ENCODE results near the gene ILDR1.
"Not testable (repeated sequence)": the region's sequence is repeated elsewhere in the genome, so short reads cannot be mapped to it uniquely, and the experiment has no call there.

ILDR1 gene

GRCh38 chr3:122055215-122055614 lies 33.2 kb upstream of the ILDR1 start, which contains the start of gene CD86:
Gene CD86 (plus strand): TSS chr3:122055362. CDS start chr3:122055490, 128 bp downstream.
- Histone ChIP-seq H3K36me3 (ENCODE audit: insufficient read depth, low read length) (no peaks in the 10 kb centered on the region), H3K4me3 (ENCODE audit: low read depth in 1 of 2, low read length in 2 of 2) (no peak within 1 kb of the TSS), H3K4me2 (ENCODE audit: insufficient read depth, low read length) (no peak within 1 kb of the TSS), H4K20me1 (ENCODE audit: insufficient read depth, low read length) (no peaks in the 10 kb centered on the region), H3K27ac (ENCODE audit: low read length) (no peak within 1 kb of the TSS), H3K79me2 (ENCODE audit: insufficient read depth, low read length) (no peaks in the 10 kb centered on the region), H3K9me3 (ENCODE audit: insufficient read depth, low read length, severe bottlenecking) (no peaks in the 10 kb centered on the region), H2AFZ (ENCODE audit: low read depth, low read length) (no peak within 1 kb of the TSS), H3K9ac (ENCODE audit: low read depth, low read length) (no peak within 1 kb of the TSS), H3K27me3 (ENCODE audit: insufficient read depth, low read length, poor library complexity) (no peaks in the 10 kb centered on the region), H3K4me1 (ENCODE audit: insufficient read depth, low read length) (no peaks in the 10 kb centered on the region)
- TF ChIP-seq CTCF (IDR thresholded peaks at IDR 0.05; ENCODE audit: borderline replicate concordance, extremely low read depth, low read length, poor library complexity, severe bottlenecking) (no peak), EZH2 (IDR thresholded peaks at IDR 0.05; ENCODE audit: borderline replicate concordance, low read depth, low read length, severe bottlenecking) (no peak)
- no peak for DNase-seq
- ATAC-seq (ENCODE audit: insufficient read depth, low read depth), result no peak

DNA sequence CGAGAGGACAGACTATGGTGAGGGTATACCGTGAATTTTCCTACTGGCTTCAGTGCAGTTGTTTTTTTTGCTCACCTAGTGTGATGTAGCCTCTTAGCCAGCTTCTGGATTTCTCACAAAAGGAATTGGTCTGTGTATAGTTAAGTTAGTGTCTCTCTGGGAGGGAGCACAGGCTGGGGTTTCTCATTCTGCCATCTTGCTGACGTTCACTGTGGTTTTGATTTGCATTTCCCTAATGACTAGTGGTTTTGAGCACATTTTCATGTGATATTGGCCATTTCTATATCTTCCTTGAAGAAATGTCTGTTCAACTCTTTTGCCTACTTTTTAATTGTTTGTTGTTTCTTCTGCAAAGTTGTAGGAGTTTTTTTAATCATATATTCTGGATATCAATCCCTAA lies 30.9 kb upstream of the ILDR1 start:
- ATAC-seq (ENCODE audit: insufficient read depth, low read depth), result no peak
- Histone ChIP-seq H3K36me3 (ENCODE audit: insufficient read depth, low read length) (no peaks in the 10 kb centered on the region), H4K20me1 (ENCODE audit: insufficient read depth, low read length) (no peaks in the 10 kb centered on the region), H3K79me2 (ENCODE audit: insufficient read depth, low read length) (no peaks in the 10 kb centered on the region), H3K4me2 (ENCODE audit: insufficient read depth, low read length) (no peak overlapping the region), H3K27ac (ENCODE audit: low read length) (no peak overlapping the region), H2AFZ (ENCODE audit: low read depth, low read length) (no peak overlapping the region), H3K4me1 (ENCODE audit: insufficient read depth, low read length) (no peaks in the 10 kb centered on the region), H3K27me3 (ENCODE audit: insufficient read depth, low read length, poor library complexity) (no peaks in the 10 kb centered on the region), H3K9ac (ENCODE audit: low read depth, low read length) (no peak overlapping the region), H3K4me3 (ENCODE audit: low read depth in 1 of 2, low read length in 2 of 2) (no peak overlapping the region), H3K9me3 (ENCODE audit: insufficient read depth, low read length, severe bottlenecking) (no peaks in the 10 kb centered on the region)
- no peak for DNase-seq
- no peak for TF ChIP-seq CTCF (IDR thresholded peaks at IDR 0.05; ENCODE audit: borderline replicate concordance, extremely low read depth, low read length, poor library complexity, severe bottlenecking)
- TF ChIP-seq EZH2 (IDR thresholded peaks at IDR 0.05; ENCODE audit: borderline replicate concordance, low read depth, low read length, severe bottlenecking), result no peak

DNA sequence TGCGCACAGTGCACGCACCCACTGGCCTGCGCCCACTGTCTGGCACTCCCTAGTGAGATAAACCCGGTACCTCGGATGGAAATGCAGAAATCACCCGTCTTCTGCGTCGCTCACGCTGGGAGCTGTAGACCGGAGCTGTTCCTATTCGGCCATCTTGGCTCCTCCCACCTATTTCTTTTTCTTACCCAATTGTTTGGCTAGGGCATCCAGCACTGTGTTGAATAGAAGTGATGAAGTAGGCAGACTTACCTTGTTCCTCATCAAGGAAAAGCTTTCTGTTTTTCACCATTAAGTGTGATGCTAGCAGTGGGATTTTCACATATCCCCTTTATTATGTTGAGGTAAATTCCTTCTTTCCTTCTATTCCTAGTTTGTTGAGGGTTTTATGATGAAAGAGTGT lies 25.7 kb upstream of the ILDR1 start:
- H3K9ac ChIP-seq (ENCODE audit: low read depth, low read length); H3K36me3 ChIP-seq (ENCODE audit: insufficient read depth, low read length); H3K4me3 ChIP-seq (ENCODE audit: low read depth in 1 of 2, low read length in 2 of 2); H3K4me1 ChIP-seq (ENCODE audit: insufficient read depth, low read length); H3K79me2 ChIP-seq (ENCODE audit: insufficient read depth, low read length); H3K27me3 ChIP-seq (ENCODE audit: insufficient read depth, low read length, poor library complexity); H4K20me1 ChIP-seq (ENCODE audit: insufficient read depth, low read length); H3K9me3 ChIP-seq (ENCODE audit: insufficient read depth, low read length, severe bottlenecking); ATAC-seq (ENCODE audit: insufficient read depth, low read depth); H3K4me2 ChIP-seq (ENCODE audit: insufficient read depth, low read length); H2AFZ ChIP-seq (ENCODE audit: low read depth, low read length); DNase-seq; H3K27ac ChIP-seq (ENCODE audit: low read length): not testable (repeated sequence)

GRCh38 chr3:122047296-122047695 lies 25.2 kb upstream of the ILDR1 start:
- H3K27ac ChIP-seq (ENCODE audit: low read length); DNase-seq; H2AFZ ChIP-seq (ENCODE audit: low read depth, low read length); H3K4me1 ChIP-seq (ENCODE audit: insufficient read depth, low read length); H3K4me3 ChIP-seq (ENCODE audit: low read depth in 1 of 2, low read length in 2 of 2); H3K9me3 ChIP-seq (ENCODE audit: insufficient read depth, low read length, severe bottlenecking); H3K27me3 ChIP-seq (ENCODE audit: insufficient read depth, low read length, poor library complexity); ATAC-seq (ENCODE audit: insufficient read depth, low read depth); H3K9ac ChIP-seq (ENCODE audit: low read depth, low read length); H3K4me2 ChIP-seq (ENCODE audit: insufficient read depth, low read length); H4K20me1 ChIP-seq (ENCODE audit: insufficient read depth, low read length); H3K36me3 ChIP-seq (ENCODE audit: insufficient read depth, low read length); H3K79me2 ChIP-seq (ENCODE audit: insufficient read depth, low read length): not testable (repeated sequence)
